Neuron (in vitro differentiated cells): ENCODE measurements around the gene KIRREL3.

Experiments used
- H2AFZ ChIP-seq: one replicate; pipeline ENCODE4 v1.6.1; 2013; ENCODE audit warnings: low read depth, mild to moderate bottlenecking, inconsistent platforms, low read length, moderate library complexity
- H3K27me3 ChIP-seq: one replicate; pipeline ENCODE4 v1.6.1; 2013; ENCODE audit warnings: low read length; ENCODE audit not compliant: insufficient read depth
- H3K36me3 ChIP-seq: one replicate; pipeline ENCODE4 v1.6.1; 2013; ENCODE audit warnings: low read length; ENCODE audit not compliant: insufficient read depth
- H3K4me1 ChIP-seq: one replicate; pipeline ENCODE4 v1.6.1; 2013; ENCODE audit warnings: low read length; ENCODE audit not compliant: insufficient read depth
- H3K4me3 ChIP-seq: 2 replicates; pipeline ENCODE4 v1.5.1; 2013; ENCODE audit warnings: mild to moderate bottlenecking, low read length, moderate library complexity
- H3K9me3 ChIP-seq: one replicate; pipeline ENCODE4 v1.6.1; 2013; ENCODE audit warnings: low read length

Gene KIRREL3

GRCh38 chr11:126588630-126589491 lies 411.7 kb downstream of the KIRREL3 start:
- Histone ChIP-seq H2AFZ (no peak overlapping the region), H3K4me1 (no peaks in the 10 kb centered on the region), H3K36me3 (no peaks in the 10 kb centered on the region), H3K27me3 (no peaks in the 10 kb centered on the region), H3K4me3 (no peak overlapping the region), H3K9me3 (no peaks in the 10 kb centered on the region)

DNA sequence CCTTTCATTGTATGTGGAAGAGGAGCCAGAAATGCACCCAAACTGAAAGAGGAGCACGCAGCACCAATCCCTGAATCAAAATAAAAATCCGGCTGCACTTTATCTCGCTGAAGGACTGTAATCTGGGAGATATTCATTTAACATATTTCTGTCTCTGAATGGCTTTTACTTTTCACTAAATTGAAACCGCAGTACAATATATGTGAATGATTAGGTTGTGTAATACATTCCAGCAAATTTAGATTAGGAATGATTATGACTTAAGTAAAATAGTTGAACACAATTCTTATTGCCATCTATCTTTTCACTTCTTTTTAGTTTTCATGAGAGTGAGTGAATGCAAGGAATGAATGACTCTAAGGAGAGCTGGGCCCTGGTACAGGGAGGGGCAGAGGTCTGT lies 413.0 kb downstream of the KIRREL3 start:
- H3K4me1 ChIP-seq: no peaks in the 10 kb centered on the region

DNA sequence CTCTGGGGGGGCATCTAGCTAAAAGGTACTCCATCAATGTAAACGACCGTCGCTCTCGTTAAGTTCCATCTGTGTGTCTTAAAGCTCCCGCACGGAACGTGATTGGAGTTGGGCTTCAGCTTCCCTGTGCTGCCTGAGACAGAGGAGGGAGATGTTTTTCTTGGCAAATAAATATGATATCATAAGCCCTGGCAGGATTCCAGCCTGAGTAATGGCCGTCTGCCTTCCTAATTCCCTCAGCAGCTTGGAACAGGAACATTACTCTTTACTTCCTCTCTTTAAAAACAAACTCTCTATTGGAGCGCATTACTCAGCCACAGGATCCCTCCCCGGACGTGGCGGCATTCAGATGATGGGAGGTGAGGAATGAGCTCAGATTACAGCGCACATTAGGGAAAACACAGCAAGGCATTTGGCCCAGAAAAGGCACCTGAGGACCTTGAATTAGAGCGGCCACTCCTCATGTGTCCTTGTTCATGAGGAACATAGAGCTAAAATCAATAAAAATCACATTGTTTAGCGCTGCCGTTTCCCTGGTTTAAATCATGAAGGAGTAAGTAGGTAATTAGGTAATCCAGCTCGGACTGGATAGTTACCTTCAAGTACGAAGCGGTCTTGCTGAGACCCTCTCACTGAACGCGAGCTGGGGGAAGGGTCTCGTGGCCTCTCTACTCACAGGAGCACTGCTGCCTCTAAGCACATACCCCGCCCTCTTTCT lies 414.6 kb downstream of the KIRREL3 start:
- Histone ChIP-seq H3K9me3 (no peaks in the 10 kb centered on the region), H3K36me3 (no peaks in the 10 kb centered on the region), H2AFZ (no peak overlapping the region), H3K4me1 (no peaks in the 10 kb centered on the region), H3K4me3 (no peak overlapping the region), H3K27me3 (no peaks in the 10 kb centered on the region)

More for the DNA sequence above, 413.0 kb downstream of the KIRREL3 start:
- Histone ChIP-seq H3K36me3 (no peaks in the 10 kb centered on the region), H2AFZ (no peak overlapping the region), H3K9me3 (no peaks in the 10 kb centered on the region), H3K27me3 (no peaks in the 10 kb centered on the region), H3K4me3 (no peak overlapping the region)

DNA sequence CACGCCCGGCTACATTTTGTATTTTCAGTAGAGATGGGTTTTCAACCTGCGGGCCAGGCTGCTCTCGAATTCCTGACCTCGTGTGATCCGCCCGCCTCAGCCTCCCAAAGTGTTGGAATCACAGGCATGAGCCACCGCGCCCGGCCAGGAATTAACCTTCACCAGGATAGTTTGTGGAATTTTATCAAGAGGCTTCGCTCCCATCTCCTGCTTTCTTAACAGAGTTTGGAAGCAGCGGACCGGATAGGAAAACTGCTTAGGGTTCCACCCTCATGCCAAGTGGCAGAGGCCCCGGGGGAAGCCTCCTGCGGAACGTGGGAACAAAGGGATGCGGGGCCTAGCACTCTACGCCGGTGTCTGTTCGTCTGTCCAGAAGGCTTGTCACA lies 415.2 kb downstream of the KIRREL3 start:
- Histone ChIP-seq H3K4me3 (no peak overlapping the region), H3K9me3 (no peaks in the 10 kb centered on the region), H2AFZ (no peak overlapping the region), H3K4me1 (no peaks in the 10 kb centered on the region), H3K27me3 (no peaks in the 10 kb centered on the region), H3K36me3 (no peaks in the 10 kb centered on the region)

DNA sequence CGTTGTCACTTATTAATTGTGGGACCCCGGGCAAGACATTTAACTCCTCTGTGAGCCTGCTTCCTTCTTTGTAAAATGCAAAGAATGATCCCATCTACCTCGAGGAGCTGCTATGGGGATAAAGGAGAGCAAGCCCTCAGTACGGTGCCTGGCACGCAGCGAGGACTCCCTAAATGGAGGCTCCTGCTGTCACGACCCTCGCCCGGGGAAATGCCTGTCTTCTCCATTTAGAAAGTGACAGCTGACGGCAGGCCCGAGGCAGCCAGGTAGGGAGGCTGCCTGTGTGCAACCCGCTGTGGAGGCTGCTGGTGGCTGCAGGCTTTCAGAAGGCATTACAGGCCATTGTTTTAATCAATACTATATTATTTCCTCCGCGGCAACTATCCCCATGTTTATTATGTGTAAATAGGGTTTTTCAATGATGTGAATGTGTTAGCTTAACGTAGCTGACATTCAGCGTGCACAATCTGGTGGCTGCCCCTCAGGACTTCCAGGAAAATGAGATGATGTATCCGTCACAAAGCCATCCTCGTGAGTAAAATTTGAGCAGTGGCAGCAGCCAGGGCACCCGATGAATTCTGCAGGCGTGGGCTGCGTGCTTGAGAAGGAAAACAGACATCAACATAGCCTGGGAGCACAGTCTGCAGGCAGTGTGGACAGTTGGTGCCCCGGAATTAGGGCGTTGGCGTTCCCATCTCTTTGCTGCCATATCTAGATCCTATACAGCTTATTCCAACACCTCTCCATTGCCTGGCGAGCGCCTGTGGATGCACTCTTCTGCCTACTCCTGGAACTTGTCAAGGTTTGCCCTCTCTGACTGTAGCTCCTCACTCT lies 416.8 kb downstream of the KIRREL3 start:
- no peaks in the 10 kb centered on the region for H3K27me3 ChIP-seq
- H2AFZ ChIP-seq: no peak overlapping the region
- H3K36me3 ChIP-seq: no peaks in the 10 kb centered on the region
- H3K4me3 ChIP-seq: no peak overlapping the region
- no peaks in the 10 kb centered on the region for H3K4me1 ChIP-seq
- H3K9me3 ChIP-seq: no peaks in the 10 kb centered on the region

GRCh38 chr11:126583101-126583500 lies 417.5 kb downstream of the KIRREL3 start:
- no peak overlapping the region for H2AFZ ChIP-seq
- H3K27me3 ChIP-seq: no peaks in the 10 kb centered on the region
- H3K4me1 ChIP-seq: no peaks in the 10 kb centered on the region
- no peaks in the 10 kb centered on the region for H3K9me3 ChIP-seq
- no peaks in the 10 kb centered on the region for H3K36me3 ChIP-seq
- H3K4me3 ChIP-seq: no peak overlapping the region

- no peaks in the 10 kb centered on the region for H3K4me1 ChIP-seq
- no peaks in the 10 kb centered on the region for H3K36me3 ChIP-seq
- H3K9me3 ChIP-seq: no peaks in the 10 kb centered on the region
- no peak overlapping the region for H3K4me3 ChIP-seq
- H3K27me3 ChIP-seq: no peaks in the 10 kb centered on the region
- H2AFZ ChIP-seq: no peak overlapping the region
These were observed 418.5 kb downstream of the KIRREL3 start for GRCh38 chr11:126581871-126582648.

- Histone ChIP-seq H3K4me3 (no peak overlapping the region), H3K27me3 (no peaks in the 10 kb centered on the region), H2AFZ (no peak overlapping the region), H3K36me3 (no peaks in the 10 kb centered on the region), H3K9me3 (no peaks in the 10 kb centered on the region), H3K4me1 (no peaks in the 10 kb centered on the region)
These were observed 422.1 kb downstream of the KIRREL3 start for GRCh38 chr11:126578426-126578825.

GRCh38 chr11:126578021-126578420 lies 422.5 kb downstream of the KIRREL3 start:
- Histone ChIP-seq H3K27me3 (no peaks in the 10 kb centered on the region), H3K4me1 (no peaks in the 10 kb centered on the region), H3K4me3 (no peak overlapping the region), H3K9me3 (no peaks in the 10 kb centered on the region), H2AFZ (no peak overlapping the region), H3K36me3 (no peaks in the 10 kb centered on the region)

GRCh38 chr11:126575849-126576248 lies 424.7 kb downstream of the KIRREL3 start:
- no peaks in the 10 kb centered on the region for H3K4me1 ChIP-seq
- no peaks in the 10 kb centered on the region for H3K27me3 ChIP-seq
- H3K4me3 ChIP-seq: no peak overlapping the region
- H3K9me3 ChIP-seq: no peaks in the 10 kb centered on the region
- no peaks in the 10 kb centered on the region for H3K36me3 ChIP-seq
- H2AFZ ChIP-seq: no peak overlapping the region

- Histone ChIP-seq H3K36me3 (no peaks in the 10 kb centered on the region), H3K9me3 (no peaks in the 10 kb centered on the region), H3K4me3 (no peak overlapping the region), H3K4me1 (no peaks in the 10 kb centered on the region), H3K27me3 (no peaks in the 10 kb centered on the region), H2AFZ (no peak overlapping the region)
These were observed 427.1 kb downstream of the KIRREL3 start for GRCh38 chr11:126573325-126573978.

- H2AFZ ChIP-seq: no peak overlapping the region
- no peaks in the 10 kb centered on the region for H3K27me3 ChIP-seq
- H3K9me3 ChIP-seq: no peaks in the 10 kb centered on the region
- H3K4me1 ChIP-seq: no peaks in the 10 kb centered on the region
- no peaks in the 10 kb centered on the region for H3K36me3 ChIP-seq
- no peak overlapping the region for H3K4me3 ChIP-seq
These were observed 430.1 kb downstream of the KIRREL3 start for GRCh38 chr11:126570489-126570888.
